T-helper 1 cell treated with Interleukin-12 subunit alpha and Interleukin-12 subunit beta and Interleukin-4 antibody, amounts not matched to agents 30 ng/mL and 1 ng/mL, for 36 hours (primary cell): ENCODE data around the gene TMEM182. TPM values are rescaled to one million over a fixed set of nuclear protein-coding genes. Genes with fewer than 3 reads are reported as not detected.

Experiments
- intact Hi-C: fragments of 100-400 bp; cut with micrococcal nuclease; formaldehyde crosslinking; loops from one replicate; pipeline ENCODE4 v1.15.1; 2024
- total RNA-seq: library from RNA; stranded (reverse); gene quantifications from 2 replicates; pipeline ENCODE4 v1.2.3, GENCODE V29; 2022

The TMEM182 gene
- total RNA-seq, 1 donor from 2014 or later, result 2.2 TPM

- intact Hi-C loops, result no loop called here
Measured at GRCh38 chr2:102765061-102765460, 3.2 kb downstream of the TMEM182 start.

GRCh38 chr2:102768253-102768652 lies 6.4 kb downstream of the TMEM182 start:
- intact Hi-C loops, result no loop called here

GRCh38 chr2:102768892-102769291 lies 7.1 kb downstream of the TMEM182 start:
- intact Hi-C loops, result no loop called here

- intact Hi-C loops, result no loop called here
Measured at GRCh38 chr2:102770506-102770905, 8.7 kb downstream of the TMEM182 start.

GRCh38 chr2:102771114-102771513 lies 9.3 kb downstream of the TMEM182 start:
- intact Hi-C loops, result no loop called here

DNA sequence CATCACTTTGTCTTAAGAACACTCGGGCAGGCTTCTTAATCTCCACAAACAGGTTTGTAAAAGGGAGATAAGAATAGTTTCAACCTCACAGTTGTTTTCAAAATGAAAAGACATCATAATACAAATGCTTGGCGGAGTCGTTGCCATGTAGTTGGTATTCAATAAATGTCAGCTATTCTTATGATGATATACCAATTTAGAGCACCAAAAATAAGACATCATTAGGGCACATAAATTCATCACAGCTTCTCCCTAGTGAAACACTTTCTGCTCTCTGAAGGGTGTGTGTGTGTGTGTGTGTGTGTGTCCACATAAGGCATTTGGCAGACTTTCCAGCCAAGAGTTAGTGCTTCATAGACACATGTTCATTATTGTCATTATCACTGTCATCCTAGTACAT lies 10.8 kb downstream of the TMEM182 start:
- intact Hi-C loops, result no loop called here

- intact Hi-C loops, result no loop called here
Measured at GRCh38 chr2:102773149-102773705, 11.4 kb downstream of the TMEM182 start.

GRCh38 chr2:102778260-102778659 lies 16.4 kb downstream of the TMEM182 start:
- intact Hi-C loops, result no loop called here

DNA sequence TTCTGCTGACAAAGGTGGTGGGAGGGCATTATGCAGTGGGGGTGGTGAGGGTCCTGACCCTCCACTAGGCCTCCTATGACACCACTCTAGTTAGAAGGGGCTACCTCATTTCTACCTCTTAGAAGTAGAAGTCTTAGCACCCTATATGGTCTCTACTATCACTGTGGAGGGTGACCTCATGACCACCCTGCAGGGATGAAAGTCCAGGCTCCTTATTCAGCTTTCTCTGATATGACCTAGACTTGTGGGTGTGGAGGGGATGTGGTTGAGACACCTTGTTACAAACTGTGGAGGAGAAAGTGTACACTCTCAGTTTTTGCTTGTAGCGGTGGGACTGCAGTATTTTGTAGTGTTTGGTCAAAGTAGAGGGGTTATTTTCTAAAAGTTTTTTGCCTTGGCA lies 18.6 kb downstream of the TMEM182 start:
- intact Hi-C loops, result no loop called here

DNA sequence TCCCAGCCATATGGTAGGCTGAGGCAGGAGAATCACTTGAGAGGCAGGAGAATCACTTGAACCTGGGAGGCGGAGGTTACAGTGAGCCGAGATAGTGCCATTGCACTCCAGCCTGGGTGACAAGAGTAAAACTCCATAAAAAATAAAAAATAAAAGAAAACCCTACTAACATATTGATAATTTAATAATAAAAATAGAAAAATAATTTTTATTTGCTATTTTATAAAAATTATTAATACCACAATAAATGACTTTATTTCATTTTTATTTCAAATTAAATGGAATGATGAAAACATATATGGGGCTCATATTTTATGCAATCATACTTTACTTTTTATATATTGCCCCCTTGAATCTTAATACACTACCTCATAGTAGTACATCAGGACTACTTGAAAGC lies 20.4 kb downstream of the TMEM182 start:
- intact Hi-C loops, result no loop called here

GRCh38 chr2:102782933-102783332 lies 21.1 kb downstream of the TMEM182 start:
- intact Hi-C loops, result no loop called here

- intact Hi-C loops, result no loop called here
Measured at GRCh38 chr2:102783506-102784183, 21.8 kb downstream of the TMEM182 start.

DNA sequence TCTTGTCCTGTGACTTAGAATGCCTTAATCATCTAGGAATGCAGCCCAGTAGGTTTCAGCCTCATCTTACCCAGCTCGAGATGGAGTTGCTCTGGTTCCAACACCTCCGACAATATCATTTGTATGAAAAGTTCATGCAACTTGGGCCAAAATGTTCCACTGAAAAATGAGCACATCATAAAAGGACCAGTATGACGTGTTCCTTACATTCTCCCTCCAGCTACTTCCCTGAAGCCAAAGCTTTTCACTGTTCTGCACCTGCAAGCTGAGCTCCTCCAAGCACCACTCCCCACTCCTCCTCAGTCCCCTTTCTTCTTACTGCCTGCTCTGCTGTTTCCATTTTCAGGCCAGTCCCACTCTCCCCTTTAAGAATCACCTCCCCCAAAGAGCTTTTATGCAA lies 23.1 kb downstream of the TMEM182 start:
- intact Hi-C loops, result no loop called here

- intact Hi-C loops, result no loop called here
Measured at GRCh38 chr2:102788216-102788884, 26.5 kb downstream of the TMEM182 start.

DNA sequence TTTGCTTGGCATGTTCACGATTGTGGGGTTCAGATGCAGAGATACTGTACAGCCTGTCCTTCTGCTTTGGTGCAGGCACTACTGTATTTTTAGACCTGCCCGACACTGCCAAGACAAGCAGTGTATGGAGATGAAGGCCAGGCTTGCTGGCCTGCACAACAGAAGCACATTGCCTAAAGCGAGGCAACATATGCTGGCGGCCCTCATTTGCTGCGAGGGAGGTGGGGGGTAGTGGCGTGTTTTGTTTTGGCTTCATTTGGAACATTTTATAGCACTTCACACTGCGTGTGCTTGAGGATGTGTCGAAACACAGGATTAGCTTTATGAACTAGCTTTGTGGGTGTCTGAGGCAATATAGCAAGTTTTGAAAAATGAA lies 27.0 kb downstream of the TMEM182 start:
- intact Hi-C loops, result no loop called here

DNA sequence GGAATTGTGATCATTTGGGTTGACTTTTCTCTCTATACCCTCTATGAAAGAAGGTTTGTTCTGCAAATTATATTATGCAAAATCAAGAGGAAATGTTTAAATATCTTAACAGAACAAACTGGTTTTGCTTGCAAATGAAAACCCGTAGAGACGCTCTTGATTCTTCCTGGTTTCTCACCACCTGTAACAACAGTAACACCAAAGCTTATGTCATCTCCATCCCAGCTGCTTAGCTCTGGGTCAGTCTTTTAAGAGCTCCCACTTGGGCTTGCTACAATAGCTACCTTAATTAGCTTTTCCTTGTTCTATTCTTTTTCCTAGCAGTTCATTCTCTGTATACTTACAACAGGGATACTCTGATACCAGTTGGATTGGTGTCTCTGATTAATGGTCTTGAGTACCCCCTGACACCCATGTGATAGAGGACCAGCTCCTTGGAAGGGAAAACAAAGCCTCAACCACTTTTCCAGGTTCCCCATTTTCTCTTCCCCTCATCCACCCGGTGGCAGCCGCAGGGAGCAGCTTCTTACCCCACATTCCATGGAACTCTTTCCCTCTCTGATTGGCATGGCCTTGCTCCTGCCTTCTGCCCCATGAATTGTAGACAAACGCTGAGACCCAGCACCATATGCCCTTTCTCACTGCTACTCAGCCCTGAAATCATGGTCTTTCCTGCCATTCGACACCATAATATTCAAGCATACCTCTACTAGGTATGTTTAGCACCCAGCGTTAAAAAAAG lies 27.7 kb downstream of the TMEM182 start:
- intact Hi-C loops, result no loop called here

- intact Hi-C loops, result no loop called here
Measured at GRCh38 chr2:102790091-102790455, 28.2 kb downstream of the TMEM182 start.

DNA sequence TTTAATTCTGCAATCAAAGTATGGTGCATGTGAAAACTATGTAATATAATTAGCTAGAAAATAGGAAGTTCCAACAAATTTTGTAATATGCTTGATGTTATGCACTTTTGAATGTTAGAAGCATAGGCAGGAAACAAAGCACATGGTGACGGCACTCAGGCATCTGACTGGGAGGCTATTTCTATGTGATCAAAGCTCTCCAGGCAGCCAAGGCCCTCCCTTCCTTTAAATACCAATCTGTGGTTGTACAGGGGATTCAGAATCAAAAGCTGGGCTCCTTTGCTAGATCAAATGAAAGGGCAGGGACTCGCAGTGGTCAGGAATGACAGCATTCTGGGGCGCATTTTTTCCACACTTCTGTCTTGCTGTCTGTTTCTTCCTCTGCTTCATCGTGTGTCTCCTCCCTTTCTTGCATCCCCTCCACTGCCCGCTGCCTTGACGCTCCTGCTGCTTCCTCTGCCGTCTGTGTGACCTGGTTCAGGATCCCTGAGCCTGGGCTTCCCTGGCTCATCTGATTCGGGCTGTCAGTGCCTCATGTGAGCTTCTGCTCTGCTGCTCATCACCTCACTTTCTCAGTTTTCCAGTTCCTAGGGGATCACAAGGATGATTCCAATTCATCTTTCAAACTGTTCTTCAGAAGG lies 30.9 kb downstream of the TMEM182 start:
- intact Hi-C loops, result no loop called here

DNA sequence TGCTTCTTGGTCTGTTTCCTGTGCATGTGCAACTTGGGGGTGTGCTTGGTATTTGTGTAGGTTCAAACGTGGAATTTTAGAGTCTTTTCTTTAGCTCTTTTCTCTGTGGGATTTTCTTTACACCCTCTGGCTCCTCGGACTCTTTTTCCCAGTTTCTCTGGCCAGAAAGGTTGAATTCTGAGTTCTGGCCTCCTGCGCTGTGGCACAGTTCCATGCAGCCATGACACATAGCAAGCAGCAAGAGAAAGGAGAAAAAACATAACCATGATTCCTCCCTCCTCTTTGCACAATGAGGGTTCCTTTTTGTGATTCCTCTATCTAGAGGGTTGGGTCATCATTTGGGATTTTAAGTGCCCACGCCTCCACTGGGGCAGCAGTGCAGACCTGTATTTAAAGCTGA lies 33.8 kb downstream of the TMEM182 start:
- intact Hi-C loops, result no loop called here

GRCh38 chr2:102796337-102796736 lies 34.5 kb downstream of the TMEM182 start:
- intact Hi-C loops, result no loop called here

DNA sequence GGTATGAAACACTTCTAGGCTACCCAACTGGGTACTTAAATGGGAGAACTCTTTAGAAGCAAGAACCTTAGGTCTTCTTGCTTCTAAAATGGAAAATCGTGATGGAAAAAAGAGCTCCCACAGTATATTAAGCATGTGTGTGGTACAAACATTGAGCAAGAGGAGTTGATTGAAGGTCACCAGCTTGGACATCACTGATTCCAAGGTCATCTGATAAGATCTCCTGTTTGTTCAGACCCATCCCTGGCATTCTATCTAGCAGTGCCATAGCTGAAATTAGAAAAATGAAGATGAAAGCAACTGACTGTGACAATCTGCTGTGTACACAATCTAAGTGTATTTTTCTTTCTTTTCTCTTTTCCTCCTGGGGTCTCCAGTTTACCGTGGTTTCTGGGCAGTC lies 35.7 kb downstream of the TMEM182 start:
- intact Hi-C loops, result no loop called here

- intact Hi-C loops, result no loop called here
Measured at GRCh38 chr2:102798181-102798580, 36.4 kb downstream of the TMEM182 start.
